Stimulated activated naive CD4-positive, alpha-beta T cell (primary cell): ENCODE data around the gene RSU1.
"Not testable (repeated sequence)": the region's sequence is repeated elsewhere in the genome, so short reads cannot be mapped to it uniquely, and the experiment has no call there.

Source experiments
- DNase-seq, 6 experiments: peaks; one replicate each; lab custom pipeline; 2025; lab: John Stamatoyannopoulos, UW

RSU1 gene

DNA sequence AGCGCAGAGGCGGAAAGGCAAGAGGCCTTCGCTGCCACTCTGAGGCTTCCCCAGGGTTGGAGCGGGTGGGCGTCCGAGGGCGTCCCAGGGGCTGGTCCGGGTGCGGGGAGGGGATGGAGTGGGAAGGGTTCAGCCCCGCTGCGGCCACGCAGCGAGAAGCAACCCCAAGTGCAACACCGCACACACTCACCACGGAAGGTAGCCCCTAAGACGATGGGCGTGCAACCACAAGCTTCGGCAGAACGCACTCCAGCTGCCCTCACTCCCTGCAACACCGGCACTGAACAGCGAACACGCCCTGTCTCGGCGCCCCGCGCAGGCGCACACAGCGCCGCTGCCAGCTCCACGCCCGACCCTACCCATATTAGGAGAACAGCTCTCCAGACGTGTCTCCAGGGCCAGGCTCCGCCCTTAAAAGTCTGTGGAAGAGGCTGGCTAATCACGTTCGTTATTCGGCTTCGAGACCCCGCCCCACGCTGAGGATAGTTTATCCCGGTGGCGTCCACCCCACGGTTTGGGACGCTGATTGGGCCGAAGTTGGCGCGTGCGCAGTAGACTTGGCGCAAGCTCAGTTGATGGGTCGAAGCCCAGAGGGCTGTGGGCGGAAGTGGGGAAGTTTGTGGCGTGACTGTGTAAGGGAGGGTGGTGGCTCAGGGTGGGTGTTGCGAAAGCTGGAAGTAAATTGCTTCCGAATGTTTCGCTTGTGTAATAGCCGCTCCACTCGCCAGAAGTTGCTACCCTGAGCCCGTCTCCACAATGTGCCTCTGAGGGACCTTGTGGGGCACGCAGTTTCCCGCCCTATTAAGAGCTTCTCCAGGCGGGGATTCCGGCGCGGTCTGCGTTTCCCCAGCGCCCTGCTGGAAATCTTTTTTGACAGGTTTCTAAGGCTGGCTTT, at the start of gene RSU1:
TSS of gene RSU1 (minus strand) at position 300 of the 895 bp plus-strand sequence. CDS start 343 bp downstream, outside the sequence.
- DNase-seq, result peak; percentile 99 to 100 (median 100)

DNA sequence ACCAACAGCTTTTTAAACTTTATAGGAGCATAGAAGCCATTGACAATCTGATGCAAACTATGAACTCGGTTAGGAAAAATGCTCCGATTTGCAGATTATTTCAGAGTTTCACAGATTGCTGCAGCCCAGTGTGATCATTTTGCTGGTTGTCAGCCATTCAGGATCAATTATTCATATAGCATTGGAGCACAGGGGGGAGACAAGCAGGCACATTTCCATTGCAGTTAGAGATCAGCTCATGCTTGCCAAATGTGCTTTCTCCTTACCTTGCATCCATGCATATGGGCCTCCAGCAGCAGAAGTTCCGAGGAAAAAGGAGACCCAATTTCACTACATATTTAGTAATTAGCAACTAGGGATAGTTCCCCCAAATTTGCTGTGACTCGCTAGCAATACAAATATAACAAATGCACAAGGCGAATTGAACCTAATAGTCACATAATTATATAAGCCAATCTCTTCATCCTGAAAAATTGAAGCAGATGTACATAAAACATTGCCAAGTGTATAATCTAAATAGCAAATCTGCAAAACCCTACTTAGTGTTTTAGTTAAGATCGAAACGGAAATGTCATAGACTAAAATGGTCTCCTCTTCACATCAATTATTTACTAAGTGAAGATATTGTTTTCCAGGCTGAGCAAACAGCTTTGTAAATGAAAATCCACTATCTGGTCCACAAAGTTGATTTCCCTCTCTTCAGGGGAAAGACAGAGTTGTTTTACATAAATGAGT, 49.5 kb upstream of the RSU1 start:
- DNase-seq, result no peak

DNA sequence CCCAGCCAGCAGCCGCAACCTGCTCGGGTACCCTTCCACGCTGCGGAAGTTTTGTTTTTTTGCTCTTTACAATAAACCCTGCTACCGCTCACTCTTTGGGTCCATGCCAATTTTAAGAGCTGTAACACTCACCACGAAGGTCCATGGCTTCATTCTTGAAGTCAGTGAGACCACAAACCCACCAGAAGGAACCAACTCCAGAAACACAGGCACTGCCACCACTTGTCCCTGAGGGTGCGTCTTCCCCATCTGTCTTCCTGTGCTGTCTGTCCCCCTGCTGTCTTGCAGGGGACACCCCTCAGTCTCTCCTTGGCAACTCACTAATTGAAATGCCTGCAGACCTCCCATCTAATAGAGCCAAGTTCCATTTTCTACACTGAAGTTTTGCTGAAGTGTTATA, 48.5 kb upstream of the RSU1 start:
- DNase-seq, result no peak

DNA sequence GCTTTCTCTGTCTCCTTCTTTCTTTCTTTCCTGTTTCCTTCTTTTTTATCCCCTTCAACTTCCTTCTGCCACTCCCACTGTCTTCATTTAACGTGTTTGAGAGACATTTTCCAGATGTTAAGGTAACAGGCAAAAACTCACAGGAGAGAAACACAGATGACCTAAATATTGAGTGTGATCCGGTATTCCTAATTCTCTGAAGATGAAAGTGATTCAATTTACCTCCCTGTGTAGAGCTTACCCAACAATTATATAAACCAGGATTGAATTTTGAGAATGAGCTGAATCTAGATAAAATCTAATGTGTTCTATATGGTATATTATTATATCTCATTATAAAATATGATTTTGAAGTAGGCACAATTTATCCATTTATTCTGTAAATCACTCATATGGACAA, 46.5 kb upstream of the RSU1 start:
- no peak for DNase-seq

DNA sequence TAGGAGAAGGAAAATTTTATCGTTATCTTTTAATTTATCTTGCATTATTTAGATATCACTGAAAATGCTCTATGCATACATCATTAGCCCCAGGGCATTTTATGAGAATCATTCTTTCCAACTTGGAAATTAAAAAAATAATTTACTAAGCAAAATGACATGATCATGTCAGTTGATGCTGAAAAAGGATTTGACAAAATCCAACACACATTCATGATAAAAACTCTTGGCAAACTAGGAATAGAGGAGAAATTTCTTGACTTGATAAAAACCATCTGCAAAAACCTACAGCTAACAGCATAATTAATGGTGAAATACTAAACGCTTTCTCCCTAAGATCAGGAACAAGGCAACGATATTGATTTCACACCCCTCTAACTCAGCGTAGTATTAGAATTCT, 40.2 kb upstream of the RSU1 start:
- DNase-seq, result no peak

DNA sequence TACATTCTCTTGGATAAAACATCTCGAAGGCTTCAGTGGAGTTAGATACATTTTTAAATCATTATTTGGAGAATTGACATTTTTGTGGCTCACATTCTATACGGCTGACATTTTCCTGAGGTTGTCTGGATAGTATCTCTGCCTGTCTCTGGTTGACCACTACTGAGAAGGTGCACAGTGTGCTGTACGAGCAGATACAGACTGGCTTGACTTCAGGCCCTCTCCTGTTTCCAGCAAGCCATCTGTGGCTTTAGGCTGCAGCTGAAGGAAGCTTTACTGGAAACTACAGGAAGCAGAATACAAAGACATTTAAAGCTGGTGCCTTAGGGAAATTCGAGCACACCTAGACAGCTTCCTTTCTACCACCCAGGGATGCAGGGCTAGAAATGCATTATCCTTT, 39.3 kb upstream of the RSU1 start:
- DNase-seq, result no peak

DNA sequence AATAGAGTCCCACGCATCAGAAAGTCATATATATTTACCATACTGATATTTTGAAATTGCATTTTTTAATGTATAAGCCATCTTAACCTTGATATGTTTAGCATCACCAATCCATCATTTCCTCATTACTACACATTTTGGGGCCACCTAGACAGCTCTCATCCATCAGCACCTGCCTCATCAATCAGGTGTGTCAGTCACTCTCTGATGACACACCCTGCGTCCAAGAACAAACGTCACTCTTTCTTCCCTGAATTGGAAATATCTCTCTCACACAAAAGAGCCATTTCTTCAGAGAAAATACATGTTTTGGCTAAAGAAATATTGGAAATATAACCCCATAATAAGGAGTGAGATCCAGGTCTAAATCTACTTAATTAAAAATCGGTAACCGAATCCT, 38.9 kb upstream of the RSU1 start:
- DNase-seq, result no peak

DNA sequence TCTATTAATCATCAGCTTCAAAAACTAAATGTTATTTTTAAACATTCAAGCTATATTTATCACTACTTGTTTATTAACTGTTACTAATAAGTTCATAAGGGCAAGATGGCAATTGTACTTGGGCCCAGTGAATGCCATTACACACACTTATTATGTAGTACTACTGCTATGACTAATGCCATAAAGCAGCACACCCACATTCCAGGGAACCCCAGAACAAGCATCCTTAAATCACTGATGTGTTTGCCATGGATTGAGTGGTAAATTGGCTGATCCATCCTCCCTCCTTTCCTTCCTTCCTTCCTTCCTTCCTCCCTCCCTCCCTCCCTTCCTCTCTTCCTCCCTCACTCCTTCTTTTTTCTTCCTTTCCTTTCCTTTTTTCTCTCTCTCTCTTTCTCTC, 37.4 kb upstream of the RSU1 start:
- DNase-seq, result no peak

DNA sequence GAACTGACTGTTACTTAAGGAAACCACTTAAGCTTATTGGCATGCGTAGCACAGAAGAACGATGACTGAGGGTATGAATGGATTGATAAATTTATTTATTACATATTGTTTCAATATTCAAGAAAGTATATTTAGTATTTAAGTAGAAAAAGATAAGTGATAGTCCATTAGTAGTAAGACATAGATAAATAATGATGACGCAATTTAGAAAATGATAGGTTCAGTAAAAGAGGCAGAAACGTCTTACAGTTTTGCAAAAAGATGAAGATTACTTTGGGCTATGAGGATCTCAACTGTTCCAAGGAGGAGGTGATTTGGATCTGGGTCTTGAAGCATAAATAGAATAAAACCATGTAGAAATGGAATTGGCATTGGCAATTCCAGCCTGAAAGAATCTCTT, 36.6 kb upstream of the RSU1 start:
- no peak for DNase-seq

DNA sequence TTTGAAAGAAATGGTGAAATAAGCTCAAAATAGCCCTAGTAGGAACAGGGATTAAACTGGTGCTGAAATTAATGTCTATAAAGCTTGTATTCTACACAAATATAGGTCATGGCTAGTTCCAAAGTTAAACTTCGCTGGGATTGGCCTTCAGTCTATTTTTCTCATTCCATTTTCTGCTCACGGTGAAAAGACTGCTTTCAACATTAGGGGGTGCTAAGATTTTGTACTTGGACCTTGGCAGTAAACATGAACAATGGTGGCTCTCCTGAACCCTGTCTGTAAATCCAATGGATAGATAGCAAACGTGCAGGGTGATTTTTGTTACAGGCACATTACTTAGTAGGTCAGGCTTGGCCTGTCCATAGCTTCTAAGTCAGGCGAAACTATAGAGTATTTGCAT, 36.0 kb upstream of the RSU1 start:
- DNase-seq, result no peak

DNA sequence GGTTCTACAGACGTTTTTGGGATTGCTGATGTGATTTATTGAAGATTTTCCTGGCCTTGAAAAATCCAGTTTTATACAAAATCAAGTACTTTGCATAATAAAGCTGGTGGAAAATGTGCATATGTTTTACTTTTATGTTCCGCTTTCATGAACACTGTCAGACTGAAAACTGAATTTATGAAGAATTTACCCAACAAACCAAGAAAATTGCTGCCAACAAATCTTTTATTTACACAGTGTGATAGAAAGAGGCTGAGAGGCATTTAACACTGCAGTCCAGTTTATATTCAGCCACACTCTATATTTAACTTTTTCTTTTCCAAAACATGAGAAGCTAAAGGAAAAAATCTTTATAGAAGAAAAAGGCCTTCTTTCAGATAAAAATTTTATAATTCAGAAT, 35.4 kb upstream of the RSU1 start:
- no peak for DNase-seq

DNA sequence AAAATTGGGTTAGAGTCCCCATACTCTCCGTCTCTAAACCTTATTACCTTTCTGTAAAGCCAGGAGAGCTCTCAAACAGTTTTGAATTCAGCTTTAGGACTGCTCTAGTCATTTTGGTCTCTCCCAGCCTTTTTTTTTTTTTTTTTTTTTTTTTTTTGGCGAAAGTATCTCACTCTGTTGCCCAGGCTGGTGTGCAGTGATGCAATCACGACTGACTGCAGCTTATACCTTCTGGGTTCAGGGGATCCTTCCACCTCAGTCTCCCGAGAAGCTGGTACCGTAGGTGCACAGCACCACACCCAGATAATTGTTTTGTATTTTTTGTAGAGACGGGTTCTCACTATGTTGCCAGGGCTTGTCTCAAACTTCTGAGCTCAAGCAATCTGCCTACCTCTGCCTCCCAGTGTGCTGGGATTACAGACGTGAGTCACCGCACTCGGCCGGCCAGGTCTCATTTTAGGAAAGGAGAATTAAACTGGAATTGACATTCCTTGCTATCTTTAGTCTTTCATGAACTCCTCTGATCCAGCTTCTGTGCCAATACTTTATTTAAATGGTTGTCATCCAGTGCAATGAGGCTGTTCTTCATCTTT, 31.4 kb upstream of the RSU1 start:
- no peak for DNase-seq

DNA sequence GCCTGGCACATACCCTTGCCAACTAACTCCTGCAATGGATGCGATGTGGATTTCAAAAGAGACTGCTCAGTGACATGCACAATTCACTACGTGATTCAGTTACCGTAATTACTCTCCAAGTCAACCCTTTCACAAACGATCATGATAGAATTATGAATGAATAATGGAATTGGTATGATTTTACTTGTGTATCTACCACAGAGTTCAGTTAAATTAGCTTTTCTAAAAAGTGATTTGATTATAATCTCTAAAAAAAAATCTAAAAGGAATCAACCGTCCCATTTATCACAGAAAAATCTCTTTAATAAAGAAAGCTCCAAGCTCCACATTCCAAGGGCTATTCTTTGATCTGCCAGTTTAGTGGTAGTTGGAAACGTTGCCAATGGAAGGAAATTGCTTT, 30.4 kb upstream of the RSU1 start:
- no peak for DNase-seq

DNA sequence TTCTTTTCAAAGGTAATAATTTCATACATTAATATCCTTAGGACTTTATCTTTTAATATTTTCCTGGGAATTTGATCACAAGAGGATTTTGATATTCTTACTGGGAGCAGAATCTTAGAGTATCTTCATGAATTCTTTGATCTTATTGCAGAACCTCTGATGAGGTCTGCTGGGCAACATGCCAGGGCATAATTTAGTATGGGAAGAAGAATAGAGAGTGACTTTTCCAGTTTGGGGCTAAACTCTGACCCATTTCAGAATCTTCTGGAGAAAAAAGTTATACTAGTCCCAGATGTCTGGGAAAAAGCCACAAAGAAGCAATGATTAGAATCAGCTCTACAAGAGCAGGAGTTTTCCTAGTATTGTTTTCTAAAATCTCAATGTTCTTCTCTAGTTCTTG, 28.0 kb upstream of the RSU1 start:
- DNase-seq, result no peak

DNA sequence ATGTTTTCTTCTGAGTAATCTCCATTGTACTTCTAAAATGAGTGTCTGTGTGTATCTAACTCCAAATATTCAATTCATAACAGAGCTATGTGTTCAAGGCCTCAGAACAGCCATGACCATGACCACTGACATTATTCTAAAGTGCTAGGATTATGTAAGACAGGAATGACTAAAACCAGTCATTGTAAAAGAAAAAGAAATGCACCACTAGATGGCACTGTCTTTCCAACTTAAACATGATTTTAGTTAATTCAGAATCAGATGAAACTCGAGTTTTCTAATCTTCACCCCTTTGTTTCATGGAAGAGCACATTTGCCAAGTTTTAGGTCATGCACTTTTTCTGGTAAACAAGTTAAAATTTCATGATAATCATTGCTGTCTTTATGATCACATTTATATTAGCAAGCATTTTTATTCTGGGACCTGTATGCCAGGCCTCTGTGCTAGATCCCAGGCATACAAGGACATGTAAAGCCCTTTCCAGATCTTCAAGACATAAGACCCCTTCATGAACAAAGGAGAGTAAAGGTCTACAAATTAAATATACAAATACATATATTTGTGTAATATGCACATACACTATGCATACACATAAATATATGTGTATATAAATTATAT, 26.1 kb upstream of the RSU1 start:
- DNase-seq, result peak in 3 of 6 experiments; percentile 29 to 73 (median 64)

DNA sequence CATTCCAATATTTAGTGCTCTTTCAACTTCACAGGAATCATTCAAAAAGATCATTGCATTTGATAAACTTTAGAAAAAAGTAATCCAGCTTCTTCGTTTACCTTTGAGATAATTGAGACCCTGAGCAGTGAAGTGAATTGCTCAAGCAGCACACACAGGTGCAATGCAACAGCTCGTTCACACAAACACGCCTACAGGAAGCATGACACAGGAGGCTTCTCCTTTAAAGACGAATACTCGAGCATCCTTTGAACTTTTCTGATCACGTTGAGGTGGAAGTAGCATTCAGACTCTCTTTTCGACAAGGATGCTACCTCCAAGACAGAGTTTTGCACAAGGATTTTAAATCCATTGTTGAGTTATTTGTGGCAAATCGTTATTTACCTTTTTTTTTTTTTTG, 18.0 kb upstream of the RSU1 start:
- peak in 5 of 6 experiments; percentile 8 to 66 (median 49) for DNase-seq

DNA sequence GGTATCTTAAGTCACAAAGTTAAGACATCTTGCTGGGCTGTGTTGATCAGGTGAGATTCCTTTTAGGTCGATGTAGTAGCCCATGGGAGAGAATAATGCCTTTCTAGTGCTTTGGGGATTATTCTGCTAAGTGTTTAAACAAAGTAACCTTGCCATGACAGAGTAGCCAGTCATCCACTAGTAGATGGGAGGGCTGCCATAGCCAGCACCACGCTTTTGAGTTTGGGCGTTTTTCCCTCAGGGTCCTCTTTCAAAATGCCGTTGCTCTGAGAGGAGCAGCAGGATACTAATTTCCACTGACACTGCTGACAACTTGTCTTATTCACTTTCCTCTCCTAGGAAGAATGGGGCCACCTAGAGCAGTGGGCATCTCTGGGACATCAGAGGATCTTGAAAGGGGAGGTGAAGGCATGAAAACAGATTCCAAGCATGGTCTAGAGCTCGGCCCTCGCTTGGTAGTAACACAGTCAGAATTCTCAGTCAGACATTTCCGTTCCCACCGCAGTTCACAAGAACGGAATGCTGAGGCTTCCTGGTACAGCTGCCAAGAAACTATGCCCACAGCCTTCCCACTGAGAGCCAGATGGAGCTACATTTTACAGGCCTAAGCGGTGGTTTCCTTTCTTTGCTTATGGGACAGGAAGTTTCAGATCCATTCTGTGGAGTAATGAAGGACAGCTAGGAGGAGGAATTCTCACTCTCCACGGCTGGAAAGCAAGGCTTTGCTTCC, 15.3 kb upstream of the RSU1 start:
- DNase-seq, result no peak

DNA sequence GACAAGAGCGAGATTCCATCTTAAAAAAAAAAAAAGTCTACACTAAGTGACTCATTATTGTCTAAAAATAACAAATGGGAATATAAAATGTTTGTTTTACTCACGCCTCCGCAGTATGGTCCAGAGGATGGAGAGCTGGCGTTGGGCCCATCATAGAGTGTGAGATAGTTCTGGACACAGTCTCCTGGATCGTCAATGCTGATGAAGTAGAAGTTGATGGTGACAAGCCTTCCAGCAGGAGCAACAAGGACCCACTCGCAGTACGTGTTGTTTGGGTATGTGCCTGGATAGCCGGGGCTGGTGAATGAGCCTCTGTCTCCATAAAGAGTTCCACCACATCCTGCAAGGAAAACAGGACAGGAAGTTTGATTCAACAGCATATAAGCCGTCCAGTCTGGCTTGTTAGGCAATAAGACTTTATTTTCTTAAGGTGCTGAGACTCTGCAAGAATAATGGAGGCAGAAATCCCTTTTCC, 11.5 kb upstream of the RSU1 start:
- no peak for DNase-seq

DNA sequence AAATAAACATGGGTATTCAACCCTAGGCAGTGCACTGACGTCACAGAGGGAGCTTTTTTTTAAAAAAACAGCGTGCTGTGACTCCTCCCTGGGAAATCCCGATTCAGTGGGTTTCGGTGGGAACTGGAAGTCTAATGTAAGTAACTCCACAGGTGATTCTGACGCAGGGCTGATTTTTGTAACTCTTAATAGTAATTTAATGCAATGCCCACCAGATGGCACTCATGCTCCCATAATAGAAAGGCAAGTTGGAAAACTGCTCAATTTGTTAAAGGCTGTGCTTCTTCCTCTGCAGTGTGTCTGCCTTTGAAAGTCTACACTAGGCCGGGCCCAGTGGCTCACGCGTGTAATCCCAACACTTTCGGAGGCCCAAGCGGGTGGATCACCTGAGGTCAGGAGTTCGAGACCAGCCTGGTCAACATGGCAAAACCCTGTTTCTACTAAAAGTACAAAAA, 10.9 kb upstream of the RSU1 start:
- DNase-seq, result peak; percentile 27 to 78 (median 52)

DNA sequence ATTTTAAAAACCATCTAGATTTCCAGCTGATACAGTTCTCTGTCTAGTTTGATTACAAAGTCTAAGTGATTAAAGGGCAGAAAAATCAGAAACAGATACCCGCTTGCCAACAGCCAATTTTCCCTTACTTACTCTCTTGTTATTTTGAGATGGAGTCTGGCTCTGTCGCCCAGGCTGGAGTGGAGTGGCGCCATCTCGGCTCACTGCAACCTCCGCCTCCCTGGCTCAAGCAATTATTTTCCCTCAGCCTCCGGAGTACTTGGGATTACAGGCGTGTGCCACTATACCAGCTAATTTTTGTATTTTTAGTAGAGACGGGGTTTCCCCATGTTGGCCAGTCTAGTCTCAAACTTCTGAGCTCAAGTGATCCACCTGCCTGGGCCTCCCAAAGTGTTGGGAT, 10.2 kb upstream of the RSU1 start:
- DNase-seq, result not testable (repeated sequence)

DNA sequence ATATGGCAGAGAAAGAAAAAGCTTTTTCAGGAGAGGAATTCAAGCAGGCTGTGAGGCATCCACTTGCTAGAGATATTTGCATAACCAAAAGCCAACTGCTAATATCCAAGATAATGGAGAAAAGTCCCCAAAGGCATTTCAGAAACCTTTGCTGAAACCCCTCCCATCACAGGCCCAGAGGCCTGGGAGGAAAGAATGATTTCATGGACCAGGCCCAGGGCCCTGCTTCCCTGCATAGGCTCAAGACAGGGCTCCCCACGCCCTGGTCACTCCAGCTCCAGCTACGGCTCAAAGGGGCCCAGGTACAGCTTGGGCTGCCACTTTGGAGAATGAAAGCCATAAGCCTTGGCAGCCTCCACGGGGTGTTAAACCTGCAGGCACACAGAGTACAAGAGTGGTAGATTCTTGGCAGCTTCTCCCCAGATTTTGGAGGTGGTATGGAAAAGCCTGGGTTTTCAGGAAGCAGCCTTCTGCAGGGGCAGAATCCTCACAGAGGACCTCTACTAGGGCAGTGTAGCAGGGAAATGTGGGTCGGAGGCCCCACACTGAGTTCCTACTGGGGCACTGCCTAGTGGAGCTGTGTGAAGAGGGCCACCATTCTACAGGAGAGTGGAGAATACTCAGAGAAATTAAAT, 5.6 kb upstream of the RSU1 start:
- DNase-seq, result no peak
